Thyroid gland (tissue), 4 donors: ENCODE measurements around the gene ZNF48.

ENCODE experiments used
- POLR2A ChIP-seq, 2 donors: fragments of 450-650 bp; IDR thresholded peaks; one replicate each; pipeline ENCODE4 v1.6.1; 2017; ENCODE audit warnings: antibody characterized with exemption in 2 of 2, mild to moderate bottlenecking in 2 of 2, moderate library complexity in 1 of 2
- TF ChIP-seq, protein P1 (sequence below), 6 experiments: fragments of 200-600 bp in 3 of 6; fragments of 450-650 bp in 3 of 6; sonication (generic) in 3 of 6; IDR thresholded peaks; one replicate each; pipeline ENCODE4 v1.5.1; 2016 to 2019; ENCODE audit warnings: antibody characterized with exemption in 6 of 6, mild to moderate bottlenecking in 2 of 6, inconsistent platforms in 1 of 6, moderate library complexity in 1 of 6

DNA sequence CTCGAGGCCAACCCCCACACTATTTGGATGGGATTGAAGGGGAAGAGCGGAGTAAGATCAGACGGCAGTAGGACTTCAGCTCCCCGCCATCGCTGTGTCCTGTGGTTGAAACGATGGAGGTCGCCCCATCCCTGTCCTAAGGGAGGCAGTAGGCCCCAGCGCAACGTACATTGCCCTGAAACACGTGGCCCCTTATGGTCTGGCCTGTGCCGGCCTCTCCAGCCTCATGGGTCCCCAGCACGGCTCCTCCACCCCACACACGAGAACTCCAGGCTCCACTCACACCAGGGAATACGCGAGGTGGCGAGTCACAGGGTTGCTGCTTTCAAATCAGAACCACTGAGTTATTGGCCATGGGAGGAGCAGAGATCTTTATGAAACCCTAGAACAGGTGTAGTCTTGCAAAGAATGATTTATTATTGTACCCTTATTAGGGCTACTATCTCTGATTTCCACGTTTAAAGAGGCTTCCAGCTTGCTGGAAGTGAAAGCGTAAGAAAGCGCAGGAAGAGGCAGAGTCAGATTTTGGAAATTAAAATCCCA, 35.3 kb downstream of the ZNF48 start:
- TF ChIP-seq, protein P1, sequence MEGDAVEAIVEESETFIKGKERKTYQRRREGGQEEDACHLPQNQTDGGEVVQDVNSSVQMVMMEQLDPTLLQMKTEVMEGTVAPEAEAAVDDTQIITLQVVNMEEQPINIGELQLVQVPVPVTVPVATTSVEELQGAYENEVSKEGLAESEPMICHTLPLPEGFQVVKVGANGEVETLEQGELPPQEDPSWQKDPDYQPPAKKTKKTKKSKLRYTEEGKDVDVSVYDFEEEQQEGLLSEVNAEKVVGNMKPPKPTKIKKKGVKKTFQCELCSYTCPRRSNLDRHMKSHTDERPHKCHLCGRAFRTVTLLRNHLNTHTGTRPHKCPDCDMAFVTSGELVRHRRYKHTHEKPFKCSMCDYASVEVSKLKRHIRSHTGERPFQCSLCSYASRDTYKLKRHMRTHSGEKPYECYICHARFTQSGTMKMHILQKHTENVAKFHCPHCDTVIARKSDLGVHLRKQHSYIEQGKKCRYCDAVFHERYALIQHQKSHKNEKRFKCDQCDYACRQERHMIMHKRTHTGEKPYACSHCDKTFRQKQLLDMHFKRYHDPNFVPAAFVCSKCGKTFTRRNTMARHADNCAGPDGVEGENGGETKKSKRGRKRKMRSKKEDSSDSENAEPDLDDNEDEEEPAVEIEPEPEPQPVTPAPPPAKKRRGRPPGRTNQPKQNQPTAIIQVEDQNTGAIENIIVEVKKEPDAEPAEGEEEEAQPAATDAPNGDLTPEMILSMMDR (IDR thresholded peaks at IDR 0.05), result no peak
- no peak for TF ChIP-seq POLR2A (IDR thresholded peaks at IDR 0.05)
